ENCODE results near the gene HMGCS2.

GRCh38 chr1:119795261-119796200 is 26.8 kb upstream of the HMGCS2 start:
- TF ChIP-seq CTCF (conservative IDR thresholded peaks at IDR 0.05 in 1 of 2, IDR thresholded peaks at IDR 0.05 in 1 of 2; ENCODE audit: extremely low read depth in 1 of 2, insufficient read depth in 1 of 2, low read depth in 1 of 2, low read length in 2 of 2) (no peak), EZH2 (IDR thresholded peaks at IDR 0.05; ENCODE audit: borderline replicate concordance, low read length) (no peak)

Data from mammary epithelial cell (primary cell).